AG08396 (cell line): ENCODE results near the gene FUCA1.
"Not testable (repeated sequence)": the region's sequence is repeated elsewhere in the genome, so short reads cannot be mapped to it uniquely, and the experiment has no call there.

Source experiments
- DNase-seq: peaks from one replicate; pipeline ENCODE4 v3.0.0; 2012; ENCODE audit warnings: low spot score, mixed read lengths

The FUCA1 gene

DNA sequence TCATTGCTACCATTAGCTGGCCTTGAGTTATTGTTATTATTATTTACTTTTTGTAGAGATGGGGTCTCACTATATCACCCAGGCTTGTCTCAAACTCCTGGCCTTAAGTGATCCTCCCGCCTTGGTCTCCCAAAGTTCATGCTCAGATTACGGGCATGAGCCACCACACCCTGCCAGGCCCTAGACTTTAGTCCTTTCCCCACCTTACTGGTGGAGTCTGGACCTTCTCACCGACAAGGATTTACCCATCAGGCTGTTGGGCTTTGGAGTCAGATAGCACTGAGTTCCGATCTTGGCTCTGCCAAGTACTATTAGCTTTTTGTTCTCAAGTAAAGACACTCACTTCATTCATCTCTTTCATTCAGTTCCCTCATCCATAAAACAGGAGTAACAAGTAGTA, 27.9 kb upstream of the FUCA1 start:
- no peak for DNase-seq

- DNase-seq: no peak
Observed at GRCh38 chr1:23895082-23895481, 27.0 kb upstream of the FUCA1 start.

GRCh38 chr1:23889074-23889473, 21.0 kb upstream of the FUCA1 start:
- no peak for DNase-seq

DNA sequence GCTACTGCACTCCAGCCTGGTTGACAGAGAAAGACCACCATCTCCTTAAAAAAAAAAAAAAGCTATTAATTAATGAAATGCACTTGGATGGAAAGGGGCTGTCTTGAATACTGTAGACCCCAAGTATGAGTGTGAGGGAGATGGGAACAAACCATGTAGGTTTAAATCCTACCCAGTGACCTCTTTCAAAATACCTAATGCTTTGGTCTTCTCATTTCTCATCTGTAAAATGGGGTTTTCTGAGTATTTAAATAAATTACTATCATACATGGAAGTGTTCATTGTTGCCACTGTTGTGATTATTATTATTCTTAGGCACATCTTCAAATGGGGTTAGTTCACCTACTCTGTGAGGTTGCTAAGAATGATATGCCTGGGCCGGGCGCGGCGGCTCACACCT, 17.1 kb upstream of the FUCA1 start:
- DNase-seq: no peak

GRCh38 chr1:23882746-23883145, 14.7 kb upstream of the FUCA1 start:
- DNase-seq: no peak

DNA sequence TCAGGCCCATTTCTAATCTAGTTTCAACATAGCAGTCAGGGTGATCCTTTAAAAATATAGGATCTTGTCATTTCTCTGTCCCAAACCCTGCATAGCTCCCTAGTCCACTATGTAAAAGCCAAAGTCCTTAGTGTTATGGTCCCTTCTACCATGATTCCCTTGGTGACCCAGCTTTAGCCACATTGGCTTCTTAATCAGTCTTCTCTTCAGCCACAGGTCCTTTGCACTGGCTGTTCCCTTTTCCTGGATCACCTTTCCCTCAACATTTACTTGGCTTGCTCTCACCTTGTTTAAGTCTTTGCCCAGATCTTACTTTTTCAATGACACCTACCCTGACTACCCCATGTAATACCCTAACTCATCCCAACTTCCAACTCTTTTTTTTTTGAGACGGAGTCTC, 11.7 kb upstream of the FUCA1 start:
- DNase-seq: no peak

GRCh38 chr1:23878668-23879067, 10.6 kb upstream of the FUCA1 start:
- DNase-seq: no peak

DNA sequence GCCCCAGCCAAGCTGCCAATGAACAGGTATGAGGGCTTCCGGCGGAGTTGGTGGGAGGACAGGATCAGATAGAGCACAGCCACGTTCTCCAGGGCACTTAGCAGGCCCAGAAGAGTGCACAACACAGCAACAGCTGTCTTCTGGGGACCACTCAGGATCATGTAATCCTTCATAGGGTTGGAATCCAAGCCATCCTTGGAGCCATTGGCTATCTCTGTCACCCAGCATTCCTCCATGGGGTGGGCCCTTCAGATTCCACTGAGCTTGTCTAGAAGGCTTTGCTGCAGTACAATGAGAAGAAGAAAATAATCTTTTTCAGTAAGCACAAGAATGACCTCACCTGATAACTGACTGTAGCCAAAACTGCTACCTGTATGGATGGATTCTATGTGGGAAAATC, 7.3 kb upstream of the FUCA1 start:
- no peak for DNase-seq

- DNase-seq: no peak
Observed at GRCh38 chr1:23872421-23872820, 4.3 kb upstream of the FUCA1 start.

DNA sequence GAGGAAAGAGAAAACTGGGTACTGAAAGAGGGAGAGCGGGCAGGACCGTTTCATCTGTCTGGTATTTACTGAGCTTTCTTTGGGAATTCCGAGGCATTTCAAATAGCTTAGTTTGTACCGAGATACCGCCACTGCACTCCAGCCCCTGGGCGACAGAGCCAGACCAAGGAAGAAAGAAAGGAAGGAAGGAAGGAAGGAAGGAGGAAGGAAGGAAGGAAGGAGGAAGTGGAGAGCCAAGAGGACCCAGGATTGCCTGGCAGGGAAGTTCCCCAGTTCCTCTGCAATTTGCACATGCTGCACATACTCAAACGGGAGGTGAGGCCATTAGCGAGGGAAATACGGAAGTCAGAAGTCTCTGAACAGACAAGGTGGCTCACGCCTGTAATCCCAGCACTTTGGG, 961 bp upstream of the FUCA1 start:
- DNase-seq: no peak

DNA sequence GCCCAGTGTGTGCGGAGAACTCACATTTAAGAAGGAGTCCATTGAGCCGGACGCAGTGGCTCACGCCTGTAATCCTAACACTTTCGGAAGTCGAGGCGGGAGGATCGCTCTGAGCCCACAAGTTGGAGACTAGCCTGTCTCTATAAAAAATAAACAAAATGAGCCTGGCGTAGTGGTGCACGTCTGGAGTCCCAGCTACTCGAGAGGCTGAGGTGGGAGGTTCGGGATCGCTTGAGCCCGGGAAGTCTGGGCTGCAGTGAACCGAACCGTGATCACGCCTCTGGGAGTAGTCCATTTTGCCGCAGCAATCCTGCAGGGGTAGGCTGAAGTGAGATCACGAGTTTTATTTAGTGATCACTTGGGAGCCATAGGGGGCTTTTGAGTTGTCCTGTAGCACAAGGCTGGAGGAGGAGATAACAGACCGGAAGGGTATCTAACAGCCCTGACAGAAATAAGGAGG, 497 bp upstream of the FUCA1 start:
- DNase-seq: peak; percentile 34

- DNase-seq: no peak
Observed at GRCh38 chr1:23867542-23867894, 572 bp downstream of the FUCA1 start.

DNA sequence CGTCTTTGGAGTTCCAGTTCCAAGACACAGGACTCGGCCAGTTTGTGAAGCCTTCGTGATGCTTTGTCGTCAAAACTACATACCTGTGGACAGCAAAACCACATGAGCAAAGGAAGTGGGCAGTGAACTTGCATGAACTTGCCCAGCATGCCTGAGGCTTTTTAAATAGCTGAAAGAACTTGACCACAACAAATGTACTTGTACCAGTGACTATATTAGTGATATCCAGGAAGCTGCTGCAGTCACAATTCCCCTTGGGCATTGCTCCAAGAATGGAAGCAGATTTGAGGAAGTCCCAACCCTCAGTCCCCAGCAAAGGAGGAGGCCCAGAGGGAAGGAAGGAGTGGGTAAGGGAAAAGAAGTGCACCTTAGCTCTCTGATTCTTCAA, 2.6 kb downstream of the FUCA1 start:
- peak; percentile 17 for DNase-seq

DNA sequence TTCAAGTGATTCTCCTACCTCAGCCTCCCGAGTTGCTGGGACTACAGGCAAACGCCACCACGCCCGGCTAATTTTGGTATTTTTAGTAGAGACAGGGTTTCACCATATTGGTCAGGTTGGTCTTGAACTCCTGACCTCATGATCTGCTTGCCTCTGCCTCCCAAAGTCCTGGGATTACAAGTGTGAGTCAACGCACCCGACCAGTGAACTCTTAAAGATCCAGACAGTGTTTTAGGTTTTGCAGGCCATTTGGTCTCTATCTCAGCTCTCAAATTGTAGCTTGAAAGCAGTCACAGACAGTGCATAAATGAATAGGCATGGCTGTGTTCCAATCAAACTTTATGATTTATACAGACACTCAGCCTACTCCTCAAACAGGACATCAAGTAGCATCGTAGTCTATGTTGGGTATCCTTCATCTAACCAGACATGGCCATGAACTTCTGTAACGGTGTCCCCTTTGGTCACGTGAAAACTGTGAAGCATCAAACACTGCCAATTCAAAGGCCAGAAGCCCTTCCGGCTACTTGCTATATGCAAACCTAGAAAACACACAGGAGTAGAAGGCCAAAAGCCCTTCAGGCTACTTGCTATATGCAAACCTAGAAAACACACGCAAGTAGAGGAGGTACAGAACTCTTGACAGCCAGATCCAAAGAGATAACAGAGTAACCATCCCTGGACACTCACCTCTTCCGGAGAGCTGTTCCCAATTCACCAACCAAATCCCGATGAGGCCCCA, 3.1 kb downstream of the FUCA1 start:
- no peak for DNase-seq

- no peak for DNase-seq
Observed at GRCh38 chr1:23862640-23863039, 5.5 kb downstream of the FUCA1 start.

DNA sequence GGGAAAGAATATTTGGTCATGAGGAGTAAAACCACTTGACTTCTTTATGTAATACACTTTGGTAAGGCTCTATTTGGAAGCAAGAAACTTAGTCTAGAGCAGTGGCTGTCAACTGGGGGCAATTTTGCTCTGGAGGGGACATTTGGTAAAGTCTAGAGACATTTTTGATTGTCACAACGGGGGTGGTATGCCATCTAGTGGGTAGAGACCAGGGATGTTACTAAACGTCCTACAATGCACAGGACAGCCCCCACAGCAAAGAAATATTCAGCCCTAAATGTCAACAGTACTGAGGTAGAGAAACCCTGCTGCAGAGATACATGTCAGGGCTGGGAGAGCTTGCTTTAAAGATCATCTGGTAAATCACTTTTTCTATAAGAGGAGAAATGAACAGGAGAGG, 13.5 kb downstream of the FUCA1 start:
- no peak for DNase-seq

DNA sequence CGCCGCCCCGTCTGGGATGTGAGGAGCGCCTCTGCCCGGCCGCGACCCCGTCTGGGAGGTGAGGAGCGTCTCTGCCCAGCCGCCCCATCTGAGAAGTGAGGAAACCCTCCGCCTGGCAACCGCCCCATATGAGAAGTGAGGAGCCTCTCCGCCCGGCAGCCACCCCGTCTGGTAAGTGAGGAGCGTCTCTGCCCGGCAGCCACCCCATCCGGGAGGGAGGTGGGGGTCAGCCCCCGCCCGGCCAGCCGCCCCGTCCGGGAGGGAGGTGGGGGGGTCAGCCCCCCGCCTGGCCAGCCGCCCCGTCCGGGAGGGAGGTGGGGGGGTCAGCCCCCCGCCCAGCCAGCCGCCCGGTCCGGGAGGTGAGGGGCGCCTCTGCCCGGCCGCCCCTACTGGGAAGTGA, 15.0 kb downstream of the FUCA1 start:
- not testable (repeated sequence) for DNase-seq

DNA sequence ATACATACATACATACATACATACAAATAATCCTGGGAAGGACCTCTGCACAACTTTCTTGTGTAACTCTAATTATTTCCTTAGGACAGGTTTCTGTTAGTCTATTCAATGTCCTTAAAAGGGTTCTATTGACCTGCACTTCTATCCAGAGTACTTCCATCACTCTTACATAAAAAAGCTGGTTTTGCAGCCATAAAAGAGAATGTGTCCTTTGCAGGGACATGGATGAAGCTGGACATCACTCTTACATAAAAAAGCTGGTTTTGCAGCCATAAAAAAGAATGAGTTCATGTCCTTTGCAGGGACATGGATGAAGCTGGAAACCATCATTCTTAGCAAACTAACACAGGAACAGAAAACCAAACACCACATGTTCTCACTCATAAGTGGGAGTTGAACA, 16.7 kb downstream of the FUCA1 start:
- DNase-seq: not testable (repeated sequence)

DNA sequence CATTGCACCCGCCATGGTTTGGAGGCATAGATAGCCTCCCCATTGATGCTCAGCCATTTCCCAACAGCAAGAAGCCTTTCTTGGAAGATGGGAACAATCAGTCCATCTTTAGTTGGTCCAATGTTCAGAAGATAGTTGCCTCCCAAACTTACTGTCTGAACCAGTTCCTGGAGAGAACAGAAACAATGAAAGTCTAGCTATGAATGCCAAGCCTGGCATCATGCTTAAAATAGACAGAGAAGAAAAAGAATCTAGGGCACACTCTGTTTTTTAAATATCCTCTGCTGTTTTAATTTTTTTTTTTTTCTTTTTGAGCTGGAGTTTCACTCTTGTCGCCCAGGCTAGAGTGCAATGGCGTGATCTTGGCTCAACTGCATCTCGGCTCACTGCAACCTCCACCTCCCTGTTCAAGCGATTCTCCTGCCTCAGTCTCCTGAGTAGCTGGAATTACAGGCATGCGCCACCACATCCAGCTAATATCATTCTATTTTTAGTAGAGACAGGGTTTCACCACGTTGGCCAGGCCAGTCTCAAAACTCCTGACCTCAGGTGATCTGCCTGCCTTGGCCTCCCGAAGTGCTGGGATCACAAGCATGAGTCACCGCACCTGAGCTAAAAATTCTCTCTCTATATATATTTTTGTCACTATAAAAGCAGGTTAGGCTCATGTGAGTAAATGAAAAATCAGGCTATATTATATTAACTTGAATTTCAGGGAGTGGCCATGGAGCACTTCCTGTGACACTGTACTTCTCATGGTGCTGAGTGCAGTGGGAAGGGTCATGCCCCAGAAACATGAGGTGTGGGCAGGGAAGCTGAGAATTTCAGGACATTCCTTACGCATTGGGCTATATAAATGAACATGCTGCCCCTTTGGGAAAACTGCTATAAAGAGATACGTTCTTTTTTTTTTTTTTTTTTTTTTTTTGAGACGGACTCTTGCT, 19.1 kb downstream of the FUCA1 start:
- no peak for DNase-seq

- not testable (repeated sequence) for DNase-seq
Observed at GRCh38 chr1:23847482-23848095, 20.5 kb downstream of the FUCA1 start.

DNA sequence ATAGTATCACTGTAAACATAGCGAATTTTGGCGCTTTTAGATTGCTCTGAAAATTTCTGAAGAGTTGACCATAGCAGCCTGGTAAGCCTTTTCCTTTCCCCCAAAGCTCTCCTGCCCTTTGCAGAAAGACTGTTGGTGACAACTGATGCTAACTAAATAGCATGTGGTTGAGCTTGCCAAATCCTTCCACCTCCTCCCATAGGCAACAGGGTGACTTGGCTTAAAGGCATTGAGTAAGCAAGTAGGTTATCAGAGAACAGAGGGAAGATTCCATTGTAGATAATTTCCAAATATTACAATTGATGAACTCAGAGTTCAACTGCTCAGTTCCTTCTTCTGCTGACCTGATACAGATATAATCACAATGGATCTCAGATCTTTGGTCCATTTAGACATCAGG, 22.9 kb downstream of the FUCA1 start:
- no peak for DNase-seq

GRCh38 chr1:23843644-23844043, 24.4 kb downstream of the FUCA1 start:
- no peak for DNase-seq

DNA sequence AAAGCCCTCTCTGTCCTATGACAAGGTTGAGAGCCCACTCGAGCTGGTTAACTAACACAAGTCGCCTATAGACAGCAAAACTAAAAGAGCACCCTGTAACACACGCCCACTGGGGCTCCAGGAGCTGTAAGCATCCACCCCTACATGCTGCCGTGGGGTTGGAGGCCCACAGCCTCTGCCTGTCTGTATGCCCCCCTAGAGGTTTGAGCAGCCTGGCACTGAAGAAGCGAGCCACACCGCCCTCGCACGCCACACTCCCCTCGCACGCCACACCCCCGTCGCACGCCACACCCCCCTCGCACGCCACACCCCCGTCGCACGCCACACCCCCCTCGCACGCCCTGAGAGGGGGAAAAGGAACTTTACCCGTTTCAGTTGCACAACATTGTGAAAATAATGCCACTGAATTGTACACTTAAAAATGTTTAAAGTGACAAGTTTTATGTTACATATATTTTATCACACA, 29.7 kb downstream of the FUCA1 start:
- DNase-seq: peak; percentile 79
